T-helper 17 cell (primary cell): ENCODE data around the gene RMC1. TPM values are rescaled to one million over a fixed set of nuclear protein-coding genes. Genes with fewer than 3 reads are reported as not detected.
A peak's percentile ranks its signal among the peaks of the same experiment; 100 is the strongest.

ENCODE experiments used
- ATAC-seq: fragments of 150-1000 bp; cut with Tn5 transposase; 2 replicates; pipeline ENCODE4 v1.10.0; 2021; ENCODE audit warnings: mild to moderate bottlenecking, moderate library complexity
- DNase-seq, 3 donors: peaks; one replicate each; pipeline versions ENCODE4 v3.0.0 to v3.0.0-alpha.2; 2020 to 2021
- H3K9me3 ChIP-seq: one replicate; pipeline ENCODE4 v1.7.0; 2013; ENCODE audit warnings: low read length, mild to moderate bottlenecking; ENCODE audit not compliant: control insufficient read depth, poor library complexity, severe bottlenecking
- H3K27ac Mint-ChIP-seq: one replicate; pipeline ENCODE4 v1.8.0; 2022; ENCODE audit warnings: mild to moderate bottlenecking, moderate library complexity, mixed read lengths
- H3K27me3 Mint-ChIP-seq: one replicate; pipeline ENCODE4 v1.8.0; 2022; ENCODE audit warnings: mixed read lengths
- H3K36me3 Mint-ChIP-seq: one replicate; pipeline ENCODE4 v1.8.0; 2022; ENCODE audit warnings: low read depth, mixed read lengths
- H3K4me1 Mint-ChIP-seq: one replicate; pipeline ENCODE4 v1.8.0; 2022; ENCODE audit warnings: mild to moderate bottlenecking, mixed read lengths
- H3K4me3 Mint-ChIP-seq: one replicate; pipeline ENCODE4 v1.8.0; 2022; ENCODE audit warnings: mild to moderate bottlenecking, moderate library complexity, mixed read lengths
- total RNA-seq, 4 donors: library from RNA in 2 of 4; stranded (reverse) in 2 of 4; gene quantifications; one replicate each; pipeline ENCODE4 v1.2.3 and lab custom pipeline; 2022 to 2026

Gene RMC1
- total RNA-seq, 2 donors from 2014 or later = 64.0 to 72.2 TPM

- no peaks in the 10 kb centered on the region for H3K36me3 Mint-ChIP-seq
- no peaks in the 10 kb centered on the region for H3K27me3 Mint-ChIP-seq
- no peak for ATAC-seq
- H3K9me3 ChIP-seq = no peaks in the 10 kb centered on the region
- DNase-seq = no peak
- H3K4me1 Mint-ChIP-seq = peaks cover 4% of the 10 kb centered on the region
- H3K4me3 Mint-ChIP-seq = no peak overlapping the region
- H3K27ac Mint-ChIP-seq = no peak overlapping the region
These were observed 26.3 kb downstream of the RMC1 start for GRCh38 chr18:23529604-23530003.

- H3K27ac Mint-ChIP-seq = peak overlapping the region; percentile 21
- H3K9me3 ChIP-seq = no peaks in the 10 kb centered on the region
- ATAC-seq = no peak
- DNase-seq = no peak
- H3K27me3 Mint-ChIP-seq = no peaks in the 10 kb centered on the region
- H3K36me3 Mint-ChIP-seq = no peaks in the 10 kb centered on the region
- H3K4me3 Mint-ChIP-seq = no peak overlapping the region
- peaks cover 4% of the 10 kb centered on the region for H3K4me1 Mint-ChIP-seq
These were observed 26.9 kb downstream of the RMC1 start for GRCh38 chr18:23530195-23530594.

GRCh38 chr18:23531912-23532311 lies 28.6 kb downstream of the RMC1 start:
- ATAC-seq (no peak), DNase-seq (no peak)
- H3K9me3 ChIP-seq = no peaks in the 10 kb centered on the region
- Mint-ChIP-seq H3K27me3 (no peaks in the 10 kb centered on the region), H3K36me3 (no peaks in the 10 kb centered on the region), H3K4me3 (no peak overlapping the region), H3K4me1 (peaks cover 2% of the 10 kb centered on the region), H3K27ac (peak overlapping the region; percentile 66)

- no peaks in the 10 kb centered on the region for H3K36me3 Mint-ChIP-seq
- no peak overlapping the region for H3K4me3 Mint-ChIP-seq
- peaks cover 2% of the 10 kb centered on the region for H3K4me1 Mint-ChIP-seq
- peak overlapping the region; percentile 66 for H3K27ac Mint-ChIP-seq
- ATAC-seq (no peak), DNase-seq (no peak)
- no peaks in the 10 kb centered on the region for H3K9me3 ChIP-seq
- no peaks in the 10 kb centered on the region for H3K27me3 Mint-ChIP-seq
These were observed 29.5 kb downstream of the RMC1 start for GRCh38 chr18:23532848-23533247.

- Mint-ChIP-seq H3K27ac (no peak overlapping the region), H3K4me3 (no peak overlapping the region), H3K36me3 (peaks cover 3% of the 10 kb centered on the region), H3K4me1 (peaks cover 4% of the 10 kb centered on the region), H3K27me3 (no peaks in the 10 kb centered on the region)
- H3K9me3 ChIP-seq = no peaks in the 10 kb centered on the region
- ATAC-seq = no peak
- DNase-seq = no peak
These were observed 31.0 kb downstream of the RMC1 start for GRCh38 chr18:23534276-23534675.

- Mint-ChIP-seq H3K36me3 (peaks cover 3% of the 10 kb centered on the region), H3K27me3 (no peaks in the 10 kb centered on the region), H3K4me1 (peaks cover 18% of the 10 kb centered on the region), H3K27ac (peak overlapping the region; percentile 21), H3K4me3 (no peak overlapping the region)
- DNase-seq = no peak
- no peaks in the 10 kb centered on the region for H3K9me3 ChIP-seq
- ATAC-seq = no peak
These were observed 32.9 kb downstream of the RMC1 start for GRCh38 chr18:23536204-23536603.

- H3K36me3 Mint-ChIP-seq = peaks cover 3% of the 10 kb centered on the region
- H3K27me3 Mint-ChIP-seq = no peaks in the 10 kb centered on the region
- no peaks in the 10 kb centered on the region for H3K9me3 ChIP-seq
- H3K4me1 Mint-ChIP-seq = peaks cover 24% of the 10 kb centered on the region
- ATAC-seq = no peak
- no peak overlapping the region for H3K4me3 Mint-ChIP-seq
- H3K27ac Mint-ChIP-seq = peak overlapping the region; percentile 19
- DNase-seq = no peak
These were observed 34.0 kb downstream of the RMC1 start for GRCh38 chr18:23537274-23537673.

GRCh38 chr18:23538001-23538400 lies 34.7 kb downstream of the RMC1 start:
- ATAC-seq = no peak

GRCh38 chr18:23538870-23539269 lies 35.6 kb downstream of the RMC1 start:
- Mint-ChIP-seq H3K27ac (peak overlapping the region; percentile 27), H3K4me3 (no peak overlapping the region), H3K36me3 (peaks cover 3% of the 10 kb centered on the region), H3K27me3 (no peaks in the 10 kb centered on the region), H3K4me1 (peaks cover 28% of the 10 kb centered on the region)
- no peaks in the 10 kb centered on the region for H3K9me3 ChIP-seq
- ATAC-seq (no peak), DNase-seq (no peak)

More at GRCh38 chr18:23538001-23538400, 34.7 kb downstream of the RMC1 start:
- no peak overlapping the region for H3K27ac Mint-ChIP-seq
- no peaks in the 10 kb centered on the region for H3K9me3 ChIP-seq
- H3K4me1 Mint-ChIP-seq = peaks cover 28% of the 10 kb centered on the region
- DNase-seq = no peak
- peaks cover 3% of the 10 kb centered on the region for H3K36me3 Mint-ChIP-seq
- H3K27me3 Mint-ChIP-seq = no peaks in the 10 kb centered on the region
- H3K4me3 Mint-ChIP-seq = no peak overlapping the region

GRCh38 chr18:23539296-23539695 lies 36.0 kb downstream of the RMC1 start:
- no peak for DNase-seq
- Mint-ChIP-seq H3K27me3 (no peaks in the 10 kb centered on the region), H3K4me1 (peaks cover 28% of the 10 kb centered on the region), H3K27ac (peak overlapping the region; percentile 88), H3K4me3 (no peak overlapping the region), H3K36me3 (peaks cover 3% of the 10 kb centered on the region)
- H3K9me3 ChIP-seq = no peaks in the 10 kb centered on the region
- no peak for ATAC-seq

GRCh38 chr18:23539911-23540525 lies 36.7 kb downstream of the RMC1 start:
- peaks cover 3% of the 10 kb centered on the region for H3K36me3 Mint-ChIP-seq
- no peaks in the 10 kb centered on the region for H3K9me3 ChIP-seq
- no peak for DNase-seq
- peak overlapping the region; percentile 88 for H3K27ac Mint-ChIP-seq
- peaks cover 28% of the 10 kb centered on the region for H3K4me1 Mint-ChIP-seq
- no peaks in the 10 kb centered on the region for H3K27me3 Mint-ChIP-seq
- peak overlapping the region; percentile 74 for H3K4me3 Mint-ChIP-seq
- ATAC-seq = no peak

GRCh38 chr18:23540867-23541266 lies 37.6 kb downstream of the RMC1 start:
- ATAC-seq (peak; percentile 82), DNase-seq (no peak)
- Mint-ChIP-seq H3K27ac (peak overlapping the region; percentile 88), H3K4me3 (peak overlapping the region; percentile 74), H3K36me3 (peaks cover 3% of the 10 kb centered on the region), H3K4me1 (peaks cover 28% of the 10 kb centered on the region), H3K27me3 (no peaks in the 10 kb centered on the region)
- H3K9me3 ChIP-seq = no peaks in the 10 kb centered on the region

GRCh38 chr18:23541349-23542093 lies 38.2 kb downstream of the RMC1 start:
- peaks cover 28% of the 10 kb centered on the region for H3K4me1 Mint-ChIP-seq
- peak overlapping the region; percentile 88 for H3K27ac Mint-ChIP-seq
- ATAC-seq = peak; percentile 10
- no peaks in the 10 kb centered on the region for H3K9me3 ChIP-seq
- peak overlapping the region; percentile 74 for H3K4me3 Mint-ChIP-seq
- no peak for DNase-seq
- H3K27me3 Mint-ChIP-seq = no peaks in the 10 kb centered on the region
- H3K36me3 Mint-ChIP-seq = peaks cover 3% of the 10 kb centered on the region

- DNase-seq (no peak), ATAC-seq (no peak)
- H3K27me3 Mint-ChIP-seq = no peaks in the 10 kb centered on the region
- H3K4me1 Mint-ChIP-seq = peaks cover 28% of the 10 kb centered on the region
- peaks cover 3% of the 10 kb centered on the region for H3K36me3 Mint-ChIP-seq
- H3K9me3 ChIP-seq = no peaks in the 10 kb centered on the region
- H3K4me3 Mint-ChIP-seq = no peak overlapping the region
- H3K27ac Mint-ChIP-seq = peak overlapping the region; percentile 88
These were observed 39.1 kb downstream of the RMC1 start for GRCh38 chr18:23542461-23542860.
